Endothelial cell of umbilical vein (primary cell): ENCODE results near the gene STUM. TPM values are rescaled to one million over a fixed set of nuclear protein-coding genes. Genes with fewer than 3 reads are reported as not detected.

Source experiments
- BruUV-seq: library from RNA; stranded (reverse); fragments of 400-500 nt; replicated peaks from 2 replicates; lab custom pipeline; 2021; lab: Mats Ljungman, UMichigan
- CTCF ChIA-PET: fragments of 300-600, 350-600 bp; sonication (Branson Sonifier 250); formaldehyde crosslinking; loops from one replicate; lab custom pipeline; 2021; ENCODE audit warnings: antibody characterized with exemption, inconsistent platforms; lab: Charles Lee
- POLR2A ChIA-PET: fragments of 300-600, 350-600 bp; sonication (Branson Sonifier 250); formaldehyde crosslinking; loops from one replicate; lab custom pipeline; 2021; ENCODE audit warnings: antibody characterized with exemption, inconsistent platforms; lab: Charles Lee
- DNase-seq: peaks from one replicate; pipeline ENCODE4 v3.0.0-alpha.2; 2011; ENCODE audit warnings: low read depth, low spot score
- FAIRE-seq: peaks from 2 replicates; lab custom pipeline; 2011; peaks lifted over from hg19 to GRCh38; lab: Jason Lieb, UNC
- H2AFZ ChIP-seq: 2 replicates; pipeline ENCODE4 v1.6.0; 2012; ENCODE audit warnings: low read depth, low read length, control low read depth, inconsistent platforms
- H3K27ac ChIP-seq: 2 replicates; pipeline ENCODE4 v1.5.1; 2011; ENCODE audit warnings: low read depth, mild to moderate bottlenecking, control low read depth, low read length, moderate library complexity; ENCODE audit not compliant: insufficient read depth
- H3K27me3 ChIP-seq, 2 experiments: 2 replicates each; pipeline versions ENCODE4 v1.6.0 to v1.6.1; 2011; ENCODE audit warnings: low read length in 2 of 2, mixed read lengths in 1 of 2; ENCODE audit not compliant: control insufficient read depth in 2 of 2, insufficient read depth in 2 of 2
- H3K36me3 ChIP-seq, 2 experiments: 2 replicates in 1 of 2; 3 replicates in 1 of 2; pipeline ENCODE4 v1.5.1; 2011; ENCODE audit warnings: low read length in 2 of 2, mild to moderate bottlenecking in 1 of 2, moderate library complexity in 1 of 2; ENCODE audit not compliant: control insufficient read depth in 2 of 2, insufficient read depth in 2 of 2; ENCODE audit errors: extremely low read depth in 1 of 2
- H3K4me1 ChIP-seq: 3 replicates; pipeline ENCODE4 v1.5.1; 2011; ENCODE audit warnings: mild to moderate bottlenecking, low read length; ENCODE audit not compliant: control insufficient read depth, insufficient read depth; ENCODE audit errors: extremely low read depth
- H3K4me2 ChIP-seq: 2 replicates; pipeline ENCODE4 v1.6.1; 2011; ENCODE audit warnings: low read length, control low read depth, mixed read lengths; ENCODE audit not compliant: insufficient read depth
- H3K4me3 ChIP-seq, 3 experiments: fragments of 200-600 bp in 1 of 3; sonication (generic), shearing (Covaris generic) in 1 of 3; replicated peaks in 1 of 3; 2 replicates each; pipeline ENCODE4 v1.5.1; 2011 to 2016; ENCODE audit warnings: control low read depth in 3 of 3, low read length in 3 of 3, mild to moderate bottlenecking in 2 of 3, inconsistent platforms in 1 of 3, low read depth in 1 of 3, moderate library complexity in 1 of 3; ENCODE audit not compliant: insufficient read depth in 1 of 3
- H3K79me2 ChIP-seq: 2 replicates; pipeline ENCODE4 v1.6.0; 2012; ENCODE audit warnings: low read length, inconsistent platforms; ENCODE audit not compliant: control insufficient read depth, insufficient read depth
- H3K9ac ChIP-seq: replicated peaks from 2 replicates; pipeline ENCODE3; 2011; ENCODE audit warnings: low read length, control low read depth; ENCODE audit not compliant: insufficient read depth; ENCODE audit errors: extremely low read depth
- H3K9me1 ChIP-seq: replicated peaks from 3 replicates; pipeline ENCODE4 v1.6.0; 2011; ENCODE audit warnings: mild to moderate bottlenecking, low read length; ENCODE audit not compliant: control insufficient read depth, insufficient read depth; ENCODE audit errors: extremely low read depth
- H3K9me3 ChIP-seq: replicated peaks from 2 replicates; pipeline ENCODE4 v1.5.1; 2012; ENCODE audit warnings: low read length, inconsistent platforms; ENCODE audit not compliant: control insufficient read depth, insufficient read depth
- H4K20me1 ChIP-seq: replicated peaks from 2 replicates; pipeline ENCODE3; 2011; ENCODE audit warnings: mild to moderate bottlenecking, low read length; ENCODE audit not compliant: control insufficient read depth, insufficient read depth; ENCODE audit errors: extremely low read depth
- EZH2 ChIP-seq: IDR thresholded peaks from 2 replicates; pipeline ENCODE4 v1.6.1; 2012; ENCODE audit warnings: borderline replicate concordance, low read depth, mild to moderate bottlenecking, moderate library complexity, low read length, inconsistent platforms; ENCODE audit not compliant: severe bottlenecking
- FOS ChIP-seq: IDR thresholded peaks from 2 replicates; pipeline ENCODE4 v1.6.1; 2011; ENCODE audit warnings: mild to moderate bottlenecking, low read length, moderate library complexity, borderline replicate concordance; ENCODE audit not compliant: insufficient read depth
- GATA2 ChIP-seq: IDR thresholded peaks from 2 replicates; pipeline ENCODE4 v1.7.0; 2011; ENCODE audit warnings: low read depth, mild to moderate bottlenecking, moderate library complexity, mixed read lengths, low read length; ENCODE audit not compliant: insufficient read length, insufficient read depth
- JUN ChIP-seq: IDR thresholded peaks from 2 replicates; pipeline ENCODE4 v1.6.1; 2011; ENCODE audit warnings: borderline replicate concordance, low read depth; ENCODE audit not compliant: insufficient read length, insufficient read depth
- MYC ChIP-seq: IDR thresholded peaks from one replicate; pipeline ENCODE4 v1.6.1; 2011; ENCODE audit warnings: mild to moderate bottlenecking, low read depth, low read length
- POLR2A ChIP-seq: IDR thresholded peaks from 2 replicates; pipeline ENCODE4 v1.6.1; 2012; ENCODE audit warnings: low read depth, mild to moderate bottlenecking, control low read depth, low read length
- POLR2AphosphoS5 ChIP-seq: IDR thresholded peaks from 2 replicates; pipeline ENCODE4 v1.6.1; 2012; ENCODE audit warnings: low read depth, mild to moderate bottlenecking, control low read depth, low read length, moderate library complexity; ENCODE audit not compliant: insufficient read depth
- dilution Hi-C: fragments of 300-500 bp; cut with MboI; formaldehyde crosslinking; loops from one replicate; pipeline ENCODE4 v1.15.0; 2019; ENCODE audit warnings: low sequenced_read_pairs; ENCODE audit not compliant: extremely low pct_ligation_motif_present
- intact Hi-C: fragments of 100-400 bp; cut with micrococcal nuclease; formaldehyde crosslinking; loops from one replicate; pipeline ENCODE4 v1.10.0; 2022
- polyA plus RNA-seq, 4 experiments: library from polyadenylated mRNA; depleted of rRNA in 3 of 4; stranded (reverse) in 3 of 4; unstranded in 1 of 4; fragments of >200 nt; gene quantifications; 2 replicates each; pipeline versions ENCODE4 v1.2.1 to v1.2.3, GENCODE V29; 2011 to 2012; ENCODE audit warnings: missing spikeins in 1 of 4
- total RNA-seq: library from RNA; stranded (reverse); gene quantifications from 2 replicates; pipeline ENCODE4 v1.2.3, GENCODE V29; 2021
- TF ChIP-seq, protein P1 (sequence below), 2 donors: IDR thresholded peaks; 1 replicate in 1 of 2; 2 replicates in 1 of 2; pipeline ENCODE4 v1.5.1; 2011; ENCODE audit warnings: low read length in 2 of 2, mild to moderate bottlenecking in 2 of 2, moderate library complexity in 2 of 2, control low read depth in 1 of 2, inconsistent platforms in 1 of 2, low read depth in 1 of 2; ENCODE audit not compliant: insufficient read depth in 1 of 2; ENCODE audit errors: extremely low read depth in 1 of 2
- TF ChIP-seq, protein P2 (sequence below): IDR thresholded peaks from 2 replicates; pipeline ENCODE4 v1.6.1; 2011; ENCODE audit not compliant: insufficient read depth, insufficient read length

STUM gene
- total and polyA plus RNA-seq, 2 donors (not counting 3 experiments of a cell fraction or from before 2014, with no cell fraction given), result not detected

DNA sequence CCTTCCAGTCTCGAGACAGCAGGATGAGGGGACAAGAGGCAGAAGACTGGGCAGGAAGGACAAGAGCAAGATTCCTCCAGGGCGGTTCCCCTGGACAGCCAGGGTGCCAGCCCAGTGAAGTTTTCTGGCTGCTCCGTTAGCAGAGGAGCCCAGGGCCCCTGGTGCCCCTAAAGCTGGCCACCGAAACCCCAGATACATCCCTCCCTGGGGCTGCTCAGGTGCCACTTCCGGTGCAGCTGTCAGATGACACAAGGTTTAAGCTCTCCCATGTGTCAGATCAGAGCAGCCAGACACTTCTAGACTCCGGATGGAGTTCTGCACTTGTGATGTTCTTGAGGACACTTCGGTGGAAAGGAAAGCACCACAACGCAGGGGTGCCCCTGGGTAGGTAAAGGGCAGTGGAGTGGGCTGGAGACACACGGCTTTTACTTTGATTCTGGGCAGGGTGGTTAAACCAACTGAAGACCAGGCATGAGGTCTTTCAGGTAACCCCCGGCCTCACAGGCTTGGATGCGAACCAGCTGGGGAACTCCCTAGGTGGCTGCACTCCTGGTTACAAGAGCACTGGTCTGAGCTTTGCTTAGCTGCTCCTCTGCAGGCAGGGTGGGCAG is 104.9 kb downstream of the STUM start:
- Histone ChIP-seq H2AFZ (no peak overlapping the region), H3K36me3 (peaks cover 0 to 3% of the 10 kb centered on the region in 2 experiments), H3K9ac (no peak overlapping the region), H3K27ac (no peak overlapping the region), H3K9me3 (no peaks in the 10 kb centered on the region), H3K9me1 (no peaks in the 10 kb centered on the region), H3K4me1 (peaks cover 32% of the 10 kb centered on the region), H3K79me2 (no peaks in the 10 kb centered on the region), H3K27me3 (no peaks in the 10 kb centered on the region), H3K4me3 (no peak overlapping the region), H3K4me2 (no peak overlapping the region), H4K20me1 (no peaks in the 10 kb centered on the region)
- DNase-seq (no peak), FAIRE-seq (no peak)
- CTCF ChIA-PET, result interaction anchor here (1.0 to 1.9 kb wide), 7 partner anchors 11 to 175 kb away, joined by 3 to 8 read pairs (median 4); no protein-coding TSS in a partner anchor
- POLR2A ChIA-PET, result no interaction called here
- TF ChIP-seq, protein P1, sequence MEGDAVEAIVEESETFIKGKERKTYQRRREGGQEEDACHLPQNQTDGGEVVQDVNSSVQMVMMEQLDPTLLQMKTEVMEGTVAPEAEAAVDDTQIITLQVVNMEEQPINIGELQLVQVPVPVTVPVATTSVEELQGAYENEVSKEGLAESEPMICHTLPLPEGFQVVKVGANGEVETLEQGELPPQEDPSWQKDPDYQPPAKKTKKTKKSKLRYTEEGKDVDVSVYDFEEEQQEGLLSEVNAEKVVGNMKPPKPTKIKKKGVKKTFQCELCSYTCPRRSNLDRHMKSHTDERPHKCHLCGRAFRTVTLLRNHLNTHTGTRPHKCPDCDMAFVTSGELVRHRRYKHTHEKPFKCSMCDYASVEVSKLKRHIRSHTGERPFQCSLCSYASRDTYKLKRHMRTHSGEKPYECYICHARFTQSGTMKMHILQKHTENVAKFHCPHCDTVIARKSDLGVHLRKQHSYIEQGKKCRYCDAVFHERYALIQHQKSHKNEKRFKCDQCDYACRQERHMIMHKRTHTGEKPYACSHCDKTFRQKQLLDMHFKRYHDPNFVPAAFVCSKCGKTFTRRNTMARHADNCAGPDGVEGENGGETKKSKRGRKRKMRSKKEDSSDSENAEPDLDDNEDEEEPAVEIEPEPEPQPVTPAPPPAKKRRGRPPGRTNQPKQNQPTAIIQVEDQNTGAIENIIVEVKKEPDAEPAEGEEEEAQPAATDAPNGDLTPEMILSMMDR (IDR thresholded peaks at IDR 0.05; ENCODE audit: extremely low read depth in 1 of 2, insufficient read depth in 1 of 2, low read depth in 1 of 2, low read length in 2 of 2), result no peak
- no peak for TF ChIP-seq JUN
- no peak for TF ChIP-seq FOS
- no peak for TF ChIP-seq GATA2
- no peak for TF ChIP-seq EZH2
- no peak for TF ChIP-seq MYC
- TF ChIP-seq, protein P2, sequence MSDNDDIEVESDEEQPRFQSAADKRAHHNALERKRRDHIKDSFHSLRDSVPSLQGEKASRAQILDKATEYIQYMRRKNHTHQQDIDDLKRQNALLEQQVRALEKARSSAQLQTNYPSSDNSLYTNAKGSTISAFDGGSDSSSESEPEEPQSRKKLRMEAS, result no peak
- no peak for TF ChIP-seq POLR2AphosphoS5
- no peak for TF ChIP-seq POLR2A
- BruUV-seq, result no TSS peak
- dilution Hi-C loops, result no loop called here
- intact Hi-C loops, result no loop called here
